ENCODE data around the gene RNF8.
A peak's percentile ranks its signal among the peaks of the same experiment; 100 is the strongest.
"Not testable (repeated sequence)": the region's sequence is repeated elsewhere in the genome, so short reads cannot be mapped to it uniquely, and the experiment has no call there.

RNF8 gene

DNA sequence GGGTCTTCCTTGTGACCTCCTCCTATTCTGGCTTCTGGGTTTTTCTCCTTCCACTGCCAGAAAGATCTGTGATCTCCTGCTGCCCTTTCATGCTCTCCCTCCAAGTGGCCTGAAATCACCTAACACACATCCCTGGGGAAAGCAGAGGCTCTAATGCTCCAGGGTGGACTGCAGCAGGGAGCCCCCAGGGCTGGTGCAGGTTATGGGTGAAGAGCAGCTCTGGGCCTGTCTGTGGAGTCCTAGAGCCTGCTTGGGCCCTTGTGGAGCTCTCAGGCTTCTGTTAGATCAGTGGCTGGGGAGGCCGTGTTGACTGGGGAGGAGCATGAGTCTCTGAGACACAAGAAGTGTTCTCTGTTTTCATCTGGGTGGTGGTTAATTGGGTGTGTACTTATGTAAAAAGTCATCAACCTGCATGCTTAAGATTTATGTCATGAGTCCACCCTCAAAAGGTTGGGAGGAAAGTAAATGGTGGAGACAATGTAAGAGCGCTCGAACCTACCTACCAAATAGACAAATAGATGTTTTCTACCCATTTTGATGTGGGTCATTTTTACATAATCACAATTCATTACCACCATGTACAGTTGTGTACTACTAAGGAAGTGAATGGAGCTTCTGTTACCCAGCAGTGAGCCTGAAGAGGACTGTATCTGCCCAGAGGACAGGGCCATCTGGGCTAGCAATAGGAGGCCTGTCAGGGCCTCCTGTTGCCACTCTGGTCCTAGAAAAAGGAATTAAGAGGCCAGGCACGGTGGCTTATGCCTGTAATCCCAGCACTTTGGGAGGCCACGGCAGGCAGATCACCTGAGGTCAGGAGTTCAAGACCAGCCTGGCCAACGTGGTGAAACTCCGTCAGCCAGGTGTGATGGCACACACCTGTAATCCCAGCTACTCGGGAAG is 32.0 kb upstream of the RNF8 start:
- DNase-seq = no peak

DNA sequence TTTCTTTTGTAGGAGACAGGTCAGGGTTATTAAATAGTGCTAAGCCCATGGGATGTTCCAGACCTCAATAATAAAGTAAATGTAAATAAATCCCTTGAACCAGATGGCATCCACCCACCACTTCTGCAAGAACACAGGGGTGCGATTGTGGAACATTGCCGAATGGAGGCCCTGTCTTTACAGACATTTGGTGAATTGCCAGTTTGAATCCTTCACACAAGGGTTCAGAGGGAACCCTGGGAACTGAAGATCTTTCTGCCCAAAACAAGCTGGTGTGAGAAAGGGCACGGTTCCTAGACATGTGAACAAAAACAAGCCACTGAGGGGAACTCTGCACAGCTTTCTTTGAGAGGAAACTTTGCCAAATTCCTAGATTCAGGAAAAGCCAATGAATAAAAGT is 30.2 kb upstream of the RNF8 start:
- DNase-seq = peak; percentile 26

DNA sequence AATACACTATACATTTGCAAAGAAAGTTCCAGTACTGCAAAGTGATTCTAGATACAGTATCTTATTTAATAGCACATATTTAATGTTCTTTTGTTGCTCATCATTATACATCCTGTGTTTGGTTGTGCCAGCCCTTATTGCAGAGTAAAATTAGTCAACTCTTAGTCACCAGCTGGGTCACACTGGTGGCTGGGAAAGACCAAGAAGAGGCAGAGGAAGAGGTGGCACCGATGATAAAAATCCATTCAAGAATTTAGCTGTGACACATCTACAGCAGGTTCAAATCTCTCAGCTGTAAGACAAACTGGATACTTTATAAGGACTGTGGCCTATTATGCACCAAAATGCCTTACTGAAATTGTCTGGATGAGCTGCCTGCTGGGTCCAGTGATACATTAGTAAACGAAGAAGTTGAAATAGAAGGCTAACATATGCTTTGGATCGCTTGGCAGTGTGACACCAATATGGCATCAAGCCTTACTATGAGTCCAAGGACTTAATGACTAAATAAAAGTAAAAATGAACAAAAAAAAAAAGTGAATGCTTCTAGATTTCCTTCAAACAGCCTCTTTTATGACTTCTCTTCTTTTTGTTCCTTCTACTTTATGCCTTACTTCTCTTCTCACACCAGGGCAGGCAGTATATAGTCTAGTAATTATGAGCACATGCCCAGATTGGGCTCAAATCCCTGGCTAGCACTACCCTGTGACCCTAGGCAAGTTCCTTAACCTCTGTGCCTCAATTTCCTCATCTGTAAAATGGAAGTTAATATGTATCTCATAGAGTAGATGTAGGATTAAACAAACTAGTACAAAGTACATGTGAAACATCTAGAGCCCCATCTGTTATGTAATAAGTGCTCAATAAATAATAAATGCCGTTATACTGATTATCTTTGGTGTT is 29.4 kb upstream of the RNF8 start:
- DNase-seq = peak; percentile 48

DNA sequence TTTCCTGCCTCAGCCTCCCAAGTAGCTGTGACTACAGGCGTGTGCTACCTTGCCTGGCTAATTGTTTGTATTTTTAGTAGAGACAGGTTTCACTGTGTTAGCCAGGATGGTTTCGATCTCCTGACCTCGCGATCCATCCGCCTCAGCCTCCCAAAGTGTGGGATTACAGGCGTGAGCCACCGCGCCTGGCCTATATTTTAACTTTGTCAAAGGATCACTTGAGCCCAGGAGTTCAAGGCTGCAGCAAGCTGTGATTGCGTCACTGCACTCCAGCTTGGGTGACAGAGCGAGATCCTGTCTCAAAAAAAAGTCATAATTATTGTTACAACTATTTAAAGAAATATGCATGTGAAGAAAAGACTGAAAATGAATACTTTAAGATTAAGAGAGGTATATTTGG is 23.4 kb upstream of the RNF8 start:
- DNase-seq = not testable (repeated sequence)

DNA sequence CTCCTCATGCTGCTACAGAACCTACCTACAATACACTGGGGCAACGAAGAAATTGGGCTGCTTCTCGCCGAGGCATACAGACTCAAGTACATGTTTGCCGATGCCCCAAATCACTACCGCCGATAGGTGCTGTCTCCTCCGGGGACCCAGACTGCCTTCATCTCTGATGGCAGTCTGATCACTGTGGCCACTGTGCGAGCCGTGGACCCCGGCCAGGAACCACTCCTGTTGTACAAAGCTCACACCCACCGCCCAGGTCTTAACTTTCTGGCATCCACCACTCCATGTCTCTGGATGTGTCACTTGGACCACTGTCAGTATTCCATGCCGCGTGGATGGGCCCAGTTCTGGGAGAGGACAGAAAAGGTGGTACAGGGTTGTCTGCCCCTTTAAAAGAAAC is 22.7 kb upstream of the RNF8 start:
- no peak for DNase-seq

DNA sequence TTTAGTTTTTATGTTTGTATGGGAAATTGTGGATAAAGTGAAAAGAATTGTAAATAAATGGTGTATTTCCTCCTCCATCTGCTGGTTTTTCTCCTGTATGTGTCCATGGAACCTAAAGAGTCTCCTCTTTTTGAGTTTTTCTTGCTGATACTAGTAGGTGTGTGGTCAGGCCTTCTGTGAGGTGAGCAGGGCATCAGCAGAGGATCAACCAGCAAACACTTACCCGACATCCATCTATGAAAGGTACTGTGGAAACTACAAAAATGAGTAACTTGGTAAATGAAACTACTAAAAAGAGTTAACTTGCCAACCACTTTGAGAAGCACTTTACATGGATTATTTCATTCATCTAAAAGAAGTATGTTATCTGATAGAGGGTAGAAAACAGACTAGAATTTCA is 20.9 kb upstream of the RNF8 start:
- DNase-seq = no peak

DNA sequence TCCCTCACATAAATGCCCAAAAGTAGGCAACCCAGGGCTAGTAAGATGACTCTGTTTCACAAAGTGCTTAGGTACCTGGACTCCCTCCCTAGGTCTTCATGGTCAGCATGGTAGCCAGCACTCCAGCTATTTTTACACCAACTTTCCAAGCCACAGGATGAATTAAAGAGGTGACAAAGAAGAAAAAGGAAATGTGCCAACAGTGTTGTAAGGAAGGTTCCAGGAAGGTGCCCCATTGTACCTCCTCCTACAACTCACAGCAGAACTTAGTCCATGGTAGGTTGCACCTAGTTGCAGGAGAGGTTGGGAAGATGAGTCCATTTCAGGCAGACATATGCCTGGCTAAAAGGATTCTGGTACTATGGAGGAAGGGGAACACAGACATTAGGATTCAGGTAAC is 19.7 kb upstream of the RNF8 start:
- DNase-seq = no peak

DNA sequence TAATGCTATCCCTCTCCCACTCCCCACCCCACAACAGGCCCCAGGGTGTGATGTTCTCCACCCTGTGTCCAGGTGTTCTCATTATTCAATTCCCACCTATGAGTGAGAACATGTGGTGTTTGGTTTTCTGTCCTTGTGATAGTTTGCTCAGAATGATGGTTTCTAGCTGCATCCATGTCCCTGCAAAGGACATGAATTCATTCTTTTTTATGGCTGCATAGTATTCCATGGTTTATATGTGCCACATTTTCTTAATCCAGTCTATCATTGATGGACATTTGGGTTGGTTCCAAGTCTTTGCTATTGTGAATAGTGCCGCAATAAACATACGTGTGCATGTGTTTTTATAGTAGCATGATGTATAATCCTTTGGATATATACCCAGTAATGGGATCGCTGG is 15.5 kb upstream of the RNF8 start:
- not testable (repeated sequence) for DNase-seq

DNA sequence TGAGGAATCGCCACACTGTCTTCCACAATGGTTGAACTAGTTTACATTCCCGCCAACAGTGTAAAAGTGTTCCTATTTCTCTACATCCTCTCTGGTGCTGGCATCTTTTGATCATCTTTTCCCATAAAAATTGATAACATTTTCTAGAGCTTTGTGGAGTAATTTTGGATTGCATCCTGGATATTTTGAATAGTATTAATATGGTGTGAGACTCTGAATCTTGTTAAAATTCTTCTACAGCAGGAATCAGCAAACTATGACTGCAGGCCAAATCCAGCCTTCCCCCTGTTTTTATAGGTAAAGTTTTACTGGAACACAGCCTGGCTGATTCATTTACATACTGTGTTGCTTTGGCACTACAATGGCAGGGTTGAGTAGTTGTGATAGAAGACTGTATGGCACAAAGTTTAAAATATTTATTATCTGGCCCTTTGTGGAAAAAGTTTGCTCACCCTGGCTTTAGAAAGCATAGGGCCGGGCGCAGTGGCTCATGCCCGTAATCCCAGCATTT is 15.0 kb upstream of the RNF8 start:
- no peak for DNase-seq

DNA sequence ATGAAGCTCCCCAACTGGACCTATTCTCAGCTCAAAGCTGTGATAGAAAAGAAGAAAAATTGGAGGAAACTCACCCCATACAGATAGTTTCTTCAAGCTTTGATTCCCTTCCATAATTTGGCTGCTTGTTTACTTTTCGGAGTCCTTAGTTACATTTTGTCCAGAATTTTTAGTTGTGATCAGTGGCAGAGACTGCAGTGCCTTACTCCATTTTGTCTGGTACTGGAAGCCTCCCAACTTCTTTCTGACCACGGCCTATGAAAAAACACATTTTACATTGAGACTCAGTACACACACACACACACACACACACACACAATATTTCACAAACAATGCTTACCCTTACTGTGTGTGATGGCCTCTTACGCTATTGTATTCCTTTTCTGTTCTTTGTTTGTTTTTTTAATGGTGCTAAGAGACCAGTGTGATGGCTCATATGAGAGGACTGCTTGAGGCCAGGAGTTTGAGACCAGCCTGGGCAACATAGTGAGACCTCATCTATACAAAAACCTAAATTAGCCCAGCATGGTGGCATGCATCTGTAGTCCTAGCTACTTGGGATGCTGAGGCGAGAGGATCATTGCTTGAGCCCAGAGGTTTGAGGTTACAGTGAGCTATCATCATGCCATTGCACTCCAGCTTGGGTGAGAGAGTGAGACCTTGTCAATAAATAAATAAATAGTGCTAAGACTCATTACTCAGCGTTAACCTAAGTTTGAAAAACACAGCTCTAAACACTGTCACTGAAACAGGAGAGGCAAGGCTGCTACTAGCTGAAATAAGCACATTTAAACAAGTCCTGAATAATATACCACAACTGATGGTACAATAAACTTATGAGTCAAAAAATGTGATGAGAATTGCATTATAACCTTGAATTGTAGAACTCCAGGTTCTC is 13.8 kb upstream of the RNF8 start:
- no peak for DNase-seq

DNA sequence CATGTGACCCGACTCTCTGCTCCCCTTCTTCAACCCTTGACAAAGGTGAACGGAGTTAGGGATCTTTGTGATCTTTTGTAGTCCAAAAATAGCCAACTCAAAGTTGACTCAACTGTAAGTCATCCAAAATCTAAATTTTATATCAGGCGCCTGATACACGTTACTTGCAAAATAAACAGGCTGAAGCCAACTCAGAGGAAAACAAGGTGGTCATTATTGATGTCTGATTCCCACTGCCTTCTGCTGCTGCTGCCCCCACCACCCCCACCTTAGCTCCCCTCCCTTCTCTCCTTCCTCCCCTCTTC is 13.2 kb upstream of the RNF8 start:
- DNase-seq = no peak

DNA sequence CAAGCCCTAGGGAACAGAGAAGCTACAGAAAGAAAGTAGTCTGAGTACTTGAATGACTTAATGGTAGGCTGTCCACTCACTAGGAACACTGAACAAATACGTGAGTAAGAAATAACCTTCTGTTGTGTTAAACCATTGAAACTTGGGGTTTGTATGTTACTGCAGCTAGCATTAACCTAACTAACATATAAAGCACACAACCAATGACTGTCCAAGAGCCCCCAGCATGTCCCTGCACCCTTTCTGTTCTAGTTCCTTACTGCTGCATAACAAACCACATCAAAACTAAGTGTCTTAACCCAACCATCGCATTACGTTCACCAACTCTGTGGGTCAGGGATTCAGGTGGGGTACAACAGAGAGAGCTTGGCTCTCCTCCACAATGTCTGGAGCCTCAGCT is 10.5 kb upstream of the RNF8 start:
- no peak for DNase-seq

DNA sequence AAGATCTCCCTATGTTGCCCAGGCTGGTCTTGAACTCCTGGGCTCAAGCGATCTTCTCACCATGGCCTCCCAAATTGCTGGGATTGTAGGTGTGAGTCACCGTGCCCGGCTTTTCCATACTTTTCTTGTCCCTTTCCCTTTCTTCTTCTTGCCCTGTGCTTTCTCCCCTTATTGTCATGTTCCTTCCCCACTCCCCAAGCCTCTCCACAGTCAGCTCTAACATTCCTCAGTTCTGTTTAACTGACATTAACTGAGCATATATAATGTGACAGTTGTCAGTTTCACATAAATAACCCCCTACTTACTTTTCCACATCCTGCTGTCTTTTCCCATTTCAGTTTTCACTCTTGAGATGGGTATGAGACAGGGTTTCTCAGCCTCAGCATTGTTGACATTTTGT is 9.5 kb upstream of the RNF8 start:
- DNase-seq = no peak

DNA sequence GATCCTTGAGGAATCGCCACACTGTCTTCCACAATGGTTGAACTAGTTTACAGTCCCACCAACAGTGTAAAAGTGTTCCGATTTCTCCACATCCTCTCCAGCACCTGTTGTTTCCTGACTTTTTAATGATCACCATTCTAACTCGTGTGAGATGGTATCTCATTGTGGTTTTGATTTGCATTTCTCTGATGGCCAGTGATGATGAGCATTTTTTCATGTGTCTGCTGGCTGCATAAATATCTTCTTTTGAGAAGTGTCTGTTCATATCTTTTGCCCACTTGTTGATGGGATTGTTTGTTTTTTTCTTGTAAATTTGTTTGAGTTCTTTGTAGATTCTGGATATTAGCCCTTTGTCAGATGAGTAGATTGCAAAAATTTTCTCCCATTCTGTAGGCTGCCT is 8.0 kb upstream of the RNF8 start:
- DNase-seq = not testable (repeated sequence)

DNA sequence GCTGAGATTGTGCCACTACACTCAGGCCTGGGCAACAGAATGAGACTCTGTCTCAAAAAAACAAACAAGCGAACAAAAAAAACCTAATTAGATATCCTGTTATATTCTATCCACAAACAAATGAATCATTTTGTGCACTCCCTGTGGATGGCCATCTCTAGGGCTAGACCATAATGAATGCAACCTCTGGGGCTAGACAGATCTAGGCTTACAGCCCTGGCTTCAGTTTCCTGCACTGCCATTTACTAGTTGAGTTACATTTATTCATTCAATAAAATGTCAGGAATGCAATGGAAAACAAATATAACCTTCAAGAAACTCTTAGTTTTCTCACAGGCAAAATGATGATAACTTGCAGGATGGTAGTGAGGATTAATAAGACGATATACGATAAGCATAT is 6.6 kb upstream of the RNF8 start:
- DNase-seq = no peak

DNA sequence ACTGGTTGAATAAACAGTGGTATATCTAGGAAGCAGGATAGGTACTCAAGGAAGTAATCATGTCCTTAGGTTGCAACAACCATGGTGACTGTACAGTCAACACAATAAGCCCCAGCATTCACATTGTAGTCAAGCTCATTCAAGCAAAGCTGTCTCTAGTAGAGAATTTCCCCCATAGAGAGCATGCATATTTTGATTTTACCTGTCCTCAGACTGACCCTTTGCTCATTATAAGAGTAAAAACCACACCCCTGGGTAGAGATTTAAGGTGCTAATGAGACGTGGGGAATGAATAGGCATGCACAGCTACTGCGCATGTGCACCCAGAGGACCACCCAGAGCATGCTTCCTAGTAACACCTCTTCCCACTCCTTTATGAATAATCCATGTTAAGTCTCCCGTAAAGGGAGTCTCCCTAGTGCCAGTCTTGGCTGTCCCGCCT is 6.1 kb upstream of the RNF8 start:
- DNase-seq = no peak

DNA sequence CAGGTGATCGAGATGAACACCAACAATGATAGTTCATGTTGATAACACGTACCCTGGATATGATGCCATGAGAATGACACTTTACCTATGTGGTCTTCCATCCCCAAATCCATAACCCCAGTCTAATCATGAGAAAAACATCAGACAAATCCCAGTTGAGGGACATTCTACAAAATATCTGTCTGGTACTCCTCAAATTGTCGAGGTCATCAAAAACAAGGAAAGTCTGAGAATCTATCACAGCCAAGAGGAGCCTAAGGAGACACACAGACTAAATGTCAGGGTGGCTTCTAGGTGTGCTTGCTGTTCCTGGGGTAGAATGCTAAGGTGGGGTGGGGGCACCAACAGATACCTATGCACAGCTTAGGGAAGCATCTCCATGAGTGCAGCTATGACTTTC is 2.8 kb upstream of the RNF8 start:
- no peak for DNase-seq

DNA sequence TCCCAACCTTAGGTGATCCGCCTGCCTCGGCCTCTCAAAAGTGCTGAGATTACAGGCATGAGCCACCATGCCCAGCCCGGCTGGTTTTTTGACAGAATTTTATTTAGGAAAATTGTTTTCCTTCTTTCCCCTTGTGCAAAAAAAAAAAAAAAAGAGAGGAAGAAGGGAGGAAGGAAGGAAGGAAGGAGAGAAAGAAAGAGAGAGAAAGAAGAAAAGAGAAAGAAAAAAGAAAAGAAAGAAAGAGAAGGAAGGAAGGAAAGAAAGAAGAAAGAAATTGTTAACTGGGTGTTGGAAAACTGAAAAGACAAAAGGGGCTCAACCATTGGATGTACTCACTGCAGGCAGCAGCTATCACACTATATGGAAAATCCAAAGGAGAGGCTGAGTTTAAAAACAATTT is 1.4 kb upstream of the RNF8 start:
- no peak for DNase-seq

DNA sequence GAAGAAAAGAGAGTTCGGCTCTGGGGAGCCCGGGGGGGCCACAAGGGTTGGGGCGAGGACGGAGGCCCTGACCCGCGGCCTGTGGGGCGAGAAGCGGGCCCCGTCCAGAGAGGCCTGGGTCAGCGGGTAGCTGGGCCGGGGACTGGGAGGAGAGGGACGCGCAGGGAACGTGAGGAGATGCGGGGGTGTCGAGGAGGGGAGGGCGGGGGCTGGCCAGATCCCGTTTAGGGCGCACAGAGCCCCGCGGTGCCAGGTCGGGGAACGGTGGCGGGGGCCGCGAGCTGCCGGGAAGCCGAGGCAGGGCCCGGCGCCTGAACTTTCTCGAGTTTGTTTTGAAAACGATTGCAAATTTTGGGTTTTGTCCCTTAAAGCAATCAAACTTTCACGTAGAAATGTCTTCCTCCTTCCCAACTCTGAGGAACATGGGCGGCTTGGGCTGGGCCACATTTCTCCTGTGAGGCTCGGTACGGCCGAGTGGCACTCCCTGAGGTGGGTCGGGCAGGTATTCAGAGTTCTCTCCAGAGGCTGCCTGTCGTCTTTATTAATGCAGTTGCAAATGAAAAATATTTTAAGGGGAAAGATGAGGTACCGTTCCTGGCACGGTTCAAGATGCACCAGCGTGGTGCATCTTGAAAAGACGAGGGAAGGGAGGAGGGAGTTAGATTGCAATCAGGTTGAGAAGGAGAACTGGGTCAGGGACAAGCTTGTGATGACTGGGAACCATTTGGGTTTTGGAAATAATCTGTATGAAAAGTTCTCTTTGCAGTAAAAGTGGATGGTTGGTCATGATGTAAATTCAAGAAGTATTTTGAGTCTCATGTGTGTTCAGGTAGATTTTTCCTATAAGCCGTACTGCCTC is 972 bp downstream of the RNF8 start:
- peak; percentile 6 for DNase-seq

DNA sequence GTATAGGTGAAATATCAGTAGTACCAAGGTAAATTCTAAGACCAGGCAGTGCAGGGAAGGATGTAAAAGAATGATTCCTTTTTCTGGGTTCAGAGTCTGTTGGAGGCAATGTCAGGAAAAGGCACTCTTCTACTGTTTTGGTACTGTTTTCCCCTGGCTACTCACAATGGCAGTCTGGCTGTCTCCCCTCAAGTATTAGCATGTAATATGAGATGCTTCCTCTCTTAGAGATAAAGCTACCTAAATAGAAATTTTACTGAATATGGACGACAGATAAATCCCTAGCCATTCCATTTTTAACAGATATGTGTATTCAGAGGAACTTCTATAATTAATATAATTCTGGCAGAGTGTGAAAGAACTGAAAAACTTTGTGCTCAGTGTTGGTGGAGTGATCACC is 3.5 kb downstream of the RNF8 start:
- DNase-seq = no peak

DNA sequence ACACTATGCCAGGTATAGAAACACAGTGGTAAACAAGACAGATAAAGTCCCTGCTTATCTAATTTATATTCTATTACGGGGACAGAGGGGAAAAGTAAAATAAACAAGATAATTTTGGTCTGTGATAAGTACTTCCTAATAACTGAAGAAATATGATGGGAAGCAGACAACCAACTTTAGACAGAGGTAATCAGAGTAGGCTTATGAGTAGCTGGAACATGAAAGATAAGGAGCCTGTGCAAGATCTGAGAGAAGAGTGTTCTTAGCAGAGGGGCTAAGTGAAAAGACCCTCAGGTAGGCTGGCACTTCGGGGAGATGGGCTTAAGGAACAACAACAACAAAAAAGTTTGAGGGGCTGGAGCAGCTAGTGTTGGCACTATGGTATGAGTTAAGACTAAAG is 4.1 kb downstream of the RNF8 start:
- no peak for DNase-seq

DNA sequence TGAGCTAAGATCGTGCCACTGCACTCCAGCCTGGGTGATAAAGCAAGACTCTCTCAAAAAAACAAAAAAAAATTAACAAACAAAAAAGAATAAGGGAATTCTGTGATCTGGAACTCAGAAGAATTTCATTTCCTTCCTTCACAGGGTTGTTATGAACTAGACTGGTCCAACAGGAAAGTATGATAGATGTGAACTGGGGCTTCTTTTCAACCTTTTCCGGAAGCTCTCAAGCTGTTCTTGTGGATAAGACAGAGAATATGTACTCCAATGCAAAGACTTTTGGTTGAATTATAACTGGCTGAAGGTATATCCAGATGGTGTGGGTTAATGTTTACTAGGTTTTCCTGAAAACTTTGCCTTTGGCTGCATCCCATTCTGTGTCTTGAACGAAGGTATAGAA is 5.3 kb downstream of the RNF8 start:
- no peak for DNase-seq
